H1 (cell line): ENCODE data around the gene FAM228B. TPM values are rescaled to one million over a fixed set of nuclear protein-coding genes. Genes with fewer than 3 reads are reported as not detected.
A peak's percentile ranks its signal among the peaks of the same experiment; 100 is the strongest.

Experiments used
- CTCF ChIA-PET: fragments of 300-600 bp; sonication (Branson Sonifier 250); formaldehyde crosslinking; loops from one replicate; lab custom pipeline; 2021; ENCODE audit not compliant: partially characterized antibody; lab: Charles Lee
- POLR2A ChIA-PET: fragments of 300-600 bp; sonication (Branson Sonifier 250); formaldehyde crosslinking; loops from one replicate; lab custom pipeline; 2021; ENCODE audit warnings: inconsistent platforms; ENCODE audit not compliant: partially characterized antibody; lab: Charles Lee
- DNase-seq, 2 experiments: peaks; one replicate each; pipeline versions ENCODE4 v3.0.0 to v3.0.0-alpha.2; 2010 to 2022; ENCODE audit warnings: low spot score in 2 of 2, low read depth in 1 of 2, mixed read lengths in 1 of 2
- FAIRE-seq: peaks from 2 replicates; lab custom pipeline; 2011; peaks lifted over from hg19 to GRCh38; lab: Jason Lieb, UNC
- H2AFZ ChIP-seq: 2 replicates; pipeline ENCODE4 v1.8.1; 2012; ENCODE audit warnings: low read length, inconsistent platforms
- H2AK5ac ChIP-seq: 2 replicates; pipeline ENCODE4 v1.6.1; 2013; ENCODE audit warnings: low read depth, low read length
- H2BK120ac ChIP-seq: replicated peaks from 2 replicates; pipeline ENCODE3; 2013; ENCODE audit warnings: low read depth, low read length, inconsistent platforms
- H2BK12ac ChIP-seq: 2 replicates; pipeline ENCODE4 v1.6.1; 2013; ENCODE audit warnings: low read depth, low read length
- H2BK15ac ChIP-seq: 2 replicates; pipeline ENCODE4 v1.6.1; 2013; ENCODE audit warnings: low read length
- H2BK20ac ChIP-seq: 2 replicates; pipeline ENCODE4 v1.6.1; 2013; ENCODE audit warnings: low read length
- H2BK5ac ChIP-seq: 2 replicates; pipeline ENCODE4 v1.6.1; 2013; ENCODE audit warnings: low read depth, low read length
- H3K14ac ChIP-seq: 2 replicates; pipeline ENCODE4 v1.6.1; 2013; ENCODE audit warnings: inconsistent platforms; ENCODE audit not compliant: insufficient read length
- H3K18ac ChIP-seq: 2 replicates; pipeline ENCODE4 v1.6.1; 2013; ENCODE audit warnings: low read length; ENCODE audit errors: extremely low read depth
- H3K23ac ChIP-seq: 2 replicates; pipeline ENCODE4 v1.6.1; 2013; ENCODE audit warnings: inconsistent platforms; ENCODE audit not compliant: insufficient read length
- H3K23me2 ChIP-seq: 2 replicates; pipeline ENCODE4 v1.6.1; 2013; ENCODE audit warnings: low read depth, low read length
- H3K27ac ChIP-seq: 2 replicates; pipeline ENCODE4 v1.6.1; 2011; ENCODE audit warnings: low read depth, low read length, inconsistent platforms
- H3K27me3 ChIP-seq, 4 experiments: replicated peaks in 1 of 4; 1 replicate in 1 of 4; 2 replicates in 3 of 4; pipeline versions ENCODE4 v1.6.1 to v1.8.1; 2011 to 2013; ENCODE audit warnings: low read length in 3 of 4, mild to moderate bottlenecking in 3 of 4, inconsistent platforms in 2 of 4, mixed read lengths in 2 of 4, moderate library complexity in 1 of 4; ENCODE audit not compliant: control insufficient read depth in 3 of 4, insufficient read depth in 3 of 4; ENCODE audit errors: extremely low read depth in 1 of 4
- H3K36me3 ChIP-seq, 4 experiments: 2 replicates each; pipeline versions ENCODE4 v1.6.1 to v1.8.1; 2011 to 2013; ENCODE audit warnings: mild to moderate bottlenecking in 4 of 4, low read length in 3 of 4, moderate library complexity in 2 of 4, control low read depth in 1 of 4, inconsistent platforms in 1 of 4; ENCODE audit not compliant: insufficient read depth in 4 of 4, control insufficient read depth in 2 of 4
- H3K4ac ChIP-seq: replicated peaks from 2 replicates; pipeline ENCODE3; 2013; ENCODE audit warnings: low read length, low read depth, mixed read lengths, inconsistent platforms; ENCODE audit not compliant: insufficient read length
- H3K4me1 ChIP-seq, 4 experiments: replicated peaks in 1 of 4; 1 replicate in 1 of 4; 2 replicates in 3 of 4; pipeline versions ENCODE4 v1.6.1 to v1.8.1; 2011 to 2013; ENCODE audit warnings: low read length in 3 of 4, inconsistent platforms in 2 of 4, mixed read lengths in 1 of 4; ENCODE audit not compliant: insufficient read depth in 4 of 4, control insufficient read depth in 3 of 4
- H3K4me2 ChIP-seq, 2 experiments: 2 replicates each; pipeline versions ENCODE4 v1.6.1 to v1.8.1; 2011 to 2013; ENCODE audit warnings: low read depth in 2 of 2, low read length in 2 of 2, control low read depth in 1 of 2, inconsistent platforms in 1 of 2, mild to moderate bottlenecking in 1 of 2; ENCODE audit not compliant: insufficient read depth in 1 of 2
- H3K4me3 ChIP-seq, 4 experiments: fragments of 200-600, 300-600 bp in 1 of 4; sonication (generic), shearing (Covaris generic), sonication (Bioruptor Twin) in 1 of 4; 2 replicates each; pipeline versions ENCODE4 v1.5.1 to v1.8.1; 2011 to 2016; ENCODE audit warnings: low read length in 4 of 4, low read depth in 3 of 4, control low read depth in 2 of 4, inconsistent platforms in 2 of 4, mild to moderate bottlenecking in 2 of 4, mixed read lengths in 1 of 4, moderate library complexity in 1 of 4; ENCODE audit not compliant: insufficient read depth in 2 of 4; ENCODE audit errors: extremely low read depth in 1 of 4
- H3K56ac ChIP-seq: replicated peaks from 2 replicates; pipeline ENCODE3; 2013; ENCODE audit warnings: low read depth, mild to moderate bottlenecking, mixed read lengths, low read length, inconsistent platforms; ENCODE audit not compliant: insufficient read length
- H3K79me1 ChIP-seq: 2 replicates; pipeline ENCODE4 v1.6.1; 2013; ENCODE audit warnings: low read depth, low read length, control low read depth
- H3K79me2 ChIP-seq, 2 experiments: 2 replicates each; pipeline versions ENCODE4 v1.6.1 to v1.8.1; 2012 to 2013; ENCODE audit warnings: low read length in 2 of 2, mild to moderate bottlenecking in 2 of 2, inconsistent platforms in 1 of 2; ENCODE audit not compliant: insufficient read depth in 2 of 2, control insufficient read depth in 1 of 2
- H3K9ac ChIP-seq, 4 experiments: replicated peaks in 1 of 4; 1 replicate in 1 of 4; 2 replicates in 3 of 4; pipeline versions ENCODE4 v1.6.1 to v1.8.1; 2011 to 2013; ENCODE audit warnings: low read depth in 3 of 4, low read length in 3 of 4, control low read depth in 2 of 4, mild to moderate bottlenecking in 2 of 4, moderate library complexity in 2 of 4, inconsistent platforms in 1 of 4; ENCODE audit errors: extremely low read depth in 1 of 4
- H3K9me3 ChIP-seq, 2 experiments: 2 replicates each; pipeline versions ENCODE4 v1.6.1 to v1.8.1; 2012 to 2013; ENCODE audit warnings: mild to moderate bottlenecking in 2 of 2, moderate library complexity in 2 of 2, control low read depth in 1 of 2, inconsistent platforms in 1 of 2, low read depth in 1 of 2, low read length in 1 of 2, mixed read lengths in 1 of 2; ENCODE audit not compliant: insufficient read depth in 2 of 2
- H4K20me1 ChIP-seq, 2 experiments: replicated peaks in 1 of 2; 2 replicates each; pipeline versions ENCODE3 to v1.8.1; 2011 to 2013; ENCODE audit warnings: inconsistent platforms in 2 of 2, low read length in 2 of 2, mild to moderate bottlenecking in 1 of 2; ENCODE audit not compliant: insufficient read depth in 2 of 2, control insufficient read depth in 1 of 2
- H4K5ac ChIP-seq: 2 replicates; pipeline ENCODE4 v1.6.1; 2013; ENCODE audit warnings: low read length, low read depth, mixed read lengths, inconsistent platforms; ENCODE audit not compliant: insufficient read length
- H4K8ac ChIP-seq: 2 replicates; pipeline ENCODE4 v1.8.0; 2013; ENCODE audit warnings: mild to moderate bottlenecking, moderate library complexity, low read length, inconsistent platforms; ENCODE audit not compliant: insufficient read depth; ENCODE audit errors: extremely low read depth
- H4K91ac ChIP-seq: replicated peaks from 2 replicates; pipeline ENCODE3; 2013; ENCODE audit warnings: low read length, mixed read lengths, inconsistent platforms; ENCODE audit not compliant: insufficient read length
- CHD1 ChIP-seq: IDR thresholded peaks from 2 replicates; pipeline ENCODE4 v1.6.1; 2012; ENCODE audit warnings: low read depth, low read length, improper control_type of control experiment
- CTCF ChIP-seq, 3 experiments: IDR thresholded peaks; 1 replicate in 2 of 3; 2 replicates in 1 of 3; pipeline versions ENCODE4 v1.5.1 to v1.6.1; 2011; ENCODE audit warnings: low read length in 3 of 3, mild to moderate bottlenecking in 3 of 3, inconsistent platforms in 2 of 3, low read depth in 1 of 3, moderate library complexity in 1 of 3; ENCODE audit not compliant: insufficient read depth in 1 of 3; ENCODE audit errors: control extremely low read depth in 1 of 3
- SIRT6 ChIP-seq: IDR thresholded peaks from one replicate; pipeline ENCODE4 v1.7.1; 2012; ENCODE audit warnings: low read length, inconsistent platforms
- SRF ChIP-seq: IDR thresholded peaks from 2 replicates; pipeline ENCODE4 v1.6.1; 2011; ENCODE audit warnings: mild to moderate bottlenecking, low read depth, low read length, moderate library complexity
- TBP ChIP-seq: IDR thresholded peaks from 2 replicates; pipeline ENCODE4 v1.6.1; 2011; ENCODE audit warnings: low read depth, low read length, improper control_type of control experiment
- WGBS, 2 experiments: shearing (Covaris generic) in 1 of 2; methylation state at CpG; one replicate each; pipeline versions ENCODE4 v1.1.6 to v1.1.7; 2013 to 2015; ENCODE audit warnings: low lambda C conversion rate in 2 of 2, mixed read lengths in 2 of 2, inconsistent platforms in 1 of 2, low coverage in 1 of 2, missing lambda C conversion rate in 1 of 2; ENCODE audit not compliant: insufficient replicate concordance in 2 of 2, insufficient coverage in 1 of 2, insufficient read length in 1 of 2; ENCODE audit errors: extremely low coverage in 1 of 2, missing lambda C conversion rate in 1 of 2; 5-methylcytosine and 5-hydroxymethylcytosine counted together
- polyA plus RNA-seq, 7 experiments: library from polyadenylated mRNA; depleted of rRNA in 3 of 7; stranded (reverse) in 5 of 7; unstranded in 2 of 7; fragments of >200 nt in 5 of 7; fragments of 200-250 nt in 2 of 7; gene quantifications; 1 replicate in 5 of 7; 2 replicates in 1 of 7; 4 replicates in 1 of 7; pipeline versions ENCODE4 v1.2.1 to v1.2.3, GENCODE V29; 2011 to 2013; ENCODE audit warnings: missing spikeins in 2 of 7, mixed read lengths in 2 of 7
- total RNA-seq: library from RNA; stranded (reverse); fragmentation: NEBNext Ultra II Directional; extraction: Animal tissue kit (Norgen Biotek cat#: 25700); gene quantifications from 2 replicates; pipeline ENCODE4 v1.2.1, GENCODE V29; 2021

Gene FAM228B
- total and polyA plus RNA-seq, 2 of the 8 experiments (the other 6 are each of a cell fraction or from before 2014, with no cell fraction given): 1.4 to 3.2 TPM

- Histone ChIP-seq H3K23me2 (no peaks in the 10 kb centered on the region), H4K20me1 (no peaks in the 10 kb centered on the region), H3K4me1 (no peaks in the 10 kb centered on the region), H3K27me3 (no peaks in the 10 kb centered on the region), H2BK120ac (no peak within 1 kb of the TSS), H4K91ac (no peak within 1 kb of the TSS), H3K36me3 (no peaks in the 10 kb centered on the region), H3K4me2 (no peak within 1 kb of the TSS), H3K27ac (no peak within 1 kb of the TSS), H2BK12ac (no peak within 1 kb of the TSS), H3K4me3 (no peak within 1 kb of the TSS), H3K79me2 (no peaks in the 10 kb centered on the region), H4K8ac (peak within 1 kb of the TSS; percentile 45; the same call in 1 of the 2 replicates), H3K18ac (no peak within 1 kb of the TSS), H2BK20ac (no peak within 1 kb of the TSS), H3K79me1 (no peaks in the 10 kb centered on the region), H3K56ac (no peak within 1 kb of the TSS), H3K9ac (no peak within 1 kb of the TSS), H3K9me3 (no peaks in the 10 kb centered on the region), H2BK15ac (no peak within 1 kb of the TSS), H3K4ac (no peak within 1 kb of the TSS), H2BK5ac (no peak within 1 kb of the TSS), H4K5ac (no peak within 1 kb of the TSS), H3K23ac (no peak within 1 kb of the TSS), H2AK5ac (no peak within 1 kb of the TSS), H3K14ac (no peak within 1 kb of the TSS), H2AFZ (no peak within 1 kb of the TSS)
- DNase-seq (no peak), FAIRE-seq (no peak)
- POLR2A ChIA-PET: interaction anchor here (0.5 kb wide), 1 partner anchor 322 kb away, joined by 3 read pairs; no protein-coding TSS in a partner anchor
- no peak for TF ChIP-seq CHD1
- TF ChIP-seq SRF: no peak
- no peak for TF ChIP-seq SIRT6
- TF ChIP-seq TBP: no peak
- no peak for TF ChIP-seq CTCF (IDR thresholded peaks at IDR 0.05; ENCODE audit: control extremely low read depth in 1 of 3, insufficient read depth in 1 of 3, low read depth in 1 of 3, low read length in 3 of 3)
- WGBS, 2 experiments: 98% methylated on average over 12 of the region's 46 CpGs; no CpG with 5 or more reads in 1 of the 2 experiments
- CTCF ChIA-PET: interaction anchor here (1.1 to 1.6 kb wide), 2 partner anchors 90 to 91 kb away, joined by 3 to 4 read pairs; no protein-coding TSS in a partner anchor
Observed at GRCh38 chr2:24174851-24175277, 51.6 kb downstream of the FAM228B start, which contains the start of gene FAM228A. TSS of gene FAM228A (plus strand) at chr2:24175053. CDS start at chr2:24175481, 428 bp downstream.
